Vagina (tissue), 2 donors: ENCODE measurements around the gene SLC10A7.

ENCODE experiments used
- CTCF ChIP-seq, 3 experiments: fragments of 450-650 bp in 2 of 3; fragments of 200-600 bp in 1 of 3; sonication (generic) in 1 of 3; IDR thresholded peaks; one replicate each; pipeline ENCODE4 v1.5.1; 2017 to 2019; ENCODE audit warnings: antibody characterized with exemption in 3 of 3, mild to moderate bottlenecking in 2 of 3, moderate library complexity in 2 of 3
- POLR2A ChIP-seq, 2 donors: fragments of 450-650 bp; IDR thresholded peaks; one replicate each; pipeline ENCODE4 v1.6.1; 2017; ENCODE audit warnings: antibody characterized with exemption in 2 of 2, mild to moderate bottlenecking in 2 of 2, moderate library complexity in 2 of 2

- TF ChIP-seq POLR2A (IDR thresholded peaks at IDR 0.05) (no peak), CTCF (IDR thresholded peaks at IDR 0.05) (no peak)
Measured at GRCh38 chr4:146389561-146389960, 132.2 kb downstream of the SLC10A7 start.
